GM19238 (cell line): ENCODE results near the gene GPX4.
A peak's percentile ranks its signal among the peaks of the same experiment; 100 is the strongest.
"Not testable (repeated sequence)": the region's sequence is repeated elsewhere in the genome, so short reads cannot be mapped to it uniquely, and the experiment has no call there.

Experiments
- DNase-seq: peaks from one replicate; pipeline ENCODE4 v3.0.0; 2011; ENCODE audit warnings: low spot score; ENCODE audit not compliant: insufficient read length

The GPX4 gene

GRCh38 chr19:1113986-1114483 lies 10.2 kb downstream of the GPX4 start:
- no peak for DNase-seq

DNA sequence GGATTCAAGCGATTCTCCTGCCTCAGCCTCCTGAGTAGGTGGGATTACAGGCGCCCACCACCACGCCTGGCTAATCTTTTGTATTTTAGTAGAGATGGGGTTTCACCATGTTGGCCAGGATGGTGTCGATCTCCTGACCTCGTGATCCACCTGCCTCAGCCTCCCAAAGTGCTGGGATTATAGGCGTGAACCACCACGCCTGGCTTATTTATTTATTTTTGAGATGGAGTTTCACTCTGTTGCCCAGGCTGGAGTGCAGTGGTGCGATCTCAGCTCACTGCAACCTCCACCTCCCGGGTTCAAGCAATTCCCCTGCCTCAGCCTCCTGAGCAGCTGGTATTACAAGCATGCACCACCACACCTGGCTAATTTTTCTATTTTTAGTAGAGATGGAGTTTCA lies 10.9 kb downstream of the GPX4 start:
- DNase-seq, result not testable (repeated sequence)

- DNase-seq, result no peak
Observed at GRCh38 chr19:1115646-1116420, 12.0 kb downstream of the GPX4 start.

- DNase-seq, result no peak
Observed at GRCh38 chr19:1116726-1117581, 13.2 kb downstream of the GPX4 start.

- no peak for DNase-seq
Observed at GRCh38 chr19:1117654-1118053, 13.9 kb downstream of the GPX4 start.

DNA sequence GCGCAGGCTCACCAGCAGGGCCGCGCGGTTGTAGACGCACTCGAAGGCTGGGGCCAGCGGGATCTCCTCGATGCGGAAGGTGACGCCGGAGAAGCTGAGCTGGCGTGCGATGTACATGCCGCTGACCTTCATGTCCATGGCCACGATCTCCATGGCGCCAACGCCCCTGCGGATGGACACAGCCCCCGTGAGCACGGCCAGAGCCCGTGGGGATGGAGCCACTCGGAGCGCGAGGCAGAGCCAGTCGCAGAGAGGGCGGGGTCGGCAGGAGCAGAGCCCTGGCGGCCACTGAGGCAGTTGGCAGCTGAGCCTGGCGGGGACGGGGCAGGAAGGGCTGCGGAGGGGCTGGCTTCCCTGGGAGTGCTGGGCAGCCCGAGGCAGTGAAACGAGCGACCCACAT lies 15.2 kb downstream of the GPX4 start:
- no peak for DNase-seq

GRCh38 chr19:1119475-1120217 lies 15.9 kb downstream of the GPX4 start:
- DNase-seq, result no peak

- no peak for DNase-seq
Observed at GRCh38 chr19:1121395-1121794, 17.6 kb downstream of the GPX4 start.

GRCh38 chr19:1122021-1122971 lies 18.5 kb downstream of the GPX4 start:
- no peak for DNase-seq

GRCh38 chr19:1122972-1123363 lies 19.2 kb downstream of the GPX4 start:
- peak; percentile 67 for DNase-seq

DNA sequence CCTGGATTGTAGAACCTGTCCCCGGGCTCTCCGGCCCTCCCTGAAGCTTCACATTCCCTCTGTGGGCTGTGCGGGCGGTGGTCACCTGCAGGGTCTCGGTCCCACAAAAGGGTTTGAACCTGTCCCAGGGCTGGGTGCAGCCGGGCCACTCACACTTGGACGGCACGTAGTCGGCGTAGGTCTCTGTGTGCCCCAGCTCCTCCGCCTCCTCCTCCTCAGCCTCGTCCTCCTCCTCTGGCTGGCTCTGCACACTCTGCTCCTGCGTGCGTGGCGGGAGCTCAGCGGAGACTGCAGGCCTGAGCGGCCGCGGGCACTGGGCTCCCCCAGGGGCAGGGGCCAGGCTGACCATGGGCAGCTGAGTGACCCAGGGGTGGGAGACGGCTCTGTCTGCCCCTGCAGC lies 19.6 kb downstream of the GPX4 start:
- no peak for DNase-seq

DNA sequence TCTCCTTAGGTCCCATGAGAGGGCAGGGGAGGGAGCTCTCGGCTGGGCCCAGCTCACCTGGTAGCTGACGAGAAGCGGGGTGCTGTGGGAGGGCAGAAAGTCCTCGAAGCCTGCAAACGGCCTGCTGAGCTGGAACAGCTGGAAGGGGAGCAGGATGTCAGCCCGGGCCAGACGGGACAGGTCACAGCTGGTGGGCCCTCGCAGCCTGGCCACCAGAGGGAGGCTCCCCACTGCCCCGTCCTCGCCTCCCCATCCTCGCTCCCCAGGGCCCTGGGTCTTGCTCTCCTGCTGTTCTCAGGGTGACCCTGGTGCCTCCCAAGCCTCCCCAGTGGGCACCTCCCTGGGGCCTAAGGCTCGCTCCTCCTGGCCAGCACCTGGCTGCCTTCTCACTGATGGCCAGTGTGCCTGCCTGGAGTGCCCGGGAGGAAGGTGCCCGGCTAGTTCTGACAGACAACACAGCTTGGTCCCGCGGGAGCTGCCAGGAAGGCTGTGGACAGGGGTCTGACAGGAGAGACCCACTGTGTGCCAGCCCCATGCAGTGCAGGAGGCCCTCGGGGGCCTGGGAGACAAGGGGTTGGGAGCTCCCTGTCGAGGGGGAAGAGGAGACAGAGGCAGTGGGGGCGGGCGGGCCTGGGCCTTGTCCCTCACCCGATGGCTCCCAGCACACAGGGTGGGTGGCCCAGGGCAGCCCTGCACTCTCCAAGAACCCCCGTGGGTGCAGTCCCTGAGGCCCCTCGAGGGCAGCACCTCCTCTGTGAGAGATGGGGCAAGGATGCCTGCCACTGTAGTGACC lies 20.3 kb downstream of the GPX4 start:
- no peak for DNase-seq

DNA sequence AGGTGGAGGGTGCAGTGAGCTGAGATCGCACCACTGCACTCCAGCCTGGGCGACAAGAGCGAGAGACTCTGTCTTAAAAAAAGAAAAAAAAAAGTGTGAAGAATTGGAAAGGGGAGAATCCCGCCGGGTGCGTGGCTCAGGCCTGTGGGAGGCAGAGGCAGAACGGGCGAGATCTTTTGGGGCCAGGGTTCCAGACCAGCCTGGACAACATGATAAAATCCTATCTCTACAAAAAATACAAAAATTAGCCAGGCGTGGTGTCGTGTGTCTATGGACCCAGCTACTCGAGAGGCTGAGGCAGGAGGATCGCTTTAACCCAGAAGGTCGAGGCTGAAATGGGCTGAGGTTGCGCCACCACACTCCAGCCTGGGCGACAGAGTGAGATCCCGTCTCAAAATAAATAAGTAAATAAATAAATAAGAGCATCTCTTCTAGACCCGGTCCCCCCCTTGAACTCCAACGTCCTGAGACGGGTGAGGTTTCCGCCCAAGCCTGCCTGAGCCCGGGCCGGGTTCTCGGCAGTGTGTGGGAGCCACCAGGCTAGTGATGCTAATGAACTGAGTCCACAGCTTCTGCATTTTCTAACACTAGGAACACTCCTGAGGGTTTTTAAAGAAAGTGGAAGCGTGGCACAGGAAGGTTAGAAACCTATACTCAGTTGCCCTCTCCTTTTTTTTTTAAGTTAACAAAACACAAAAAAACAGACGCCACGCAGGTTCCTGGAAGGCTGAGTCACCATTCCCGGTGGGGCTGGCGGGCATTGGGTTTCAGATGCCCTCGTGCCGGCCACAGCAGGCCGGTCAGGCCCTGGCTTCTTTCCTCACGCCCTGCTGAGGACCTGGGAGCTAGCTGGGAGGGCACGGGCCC lies 22.0 kb downstream of the GPX4 start:
- DNase-seq, result no peak

DNA sequence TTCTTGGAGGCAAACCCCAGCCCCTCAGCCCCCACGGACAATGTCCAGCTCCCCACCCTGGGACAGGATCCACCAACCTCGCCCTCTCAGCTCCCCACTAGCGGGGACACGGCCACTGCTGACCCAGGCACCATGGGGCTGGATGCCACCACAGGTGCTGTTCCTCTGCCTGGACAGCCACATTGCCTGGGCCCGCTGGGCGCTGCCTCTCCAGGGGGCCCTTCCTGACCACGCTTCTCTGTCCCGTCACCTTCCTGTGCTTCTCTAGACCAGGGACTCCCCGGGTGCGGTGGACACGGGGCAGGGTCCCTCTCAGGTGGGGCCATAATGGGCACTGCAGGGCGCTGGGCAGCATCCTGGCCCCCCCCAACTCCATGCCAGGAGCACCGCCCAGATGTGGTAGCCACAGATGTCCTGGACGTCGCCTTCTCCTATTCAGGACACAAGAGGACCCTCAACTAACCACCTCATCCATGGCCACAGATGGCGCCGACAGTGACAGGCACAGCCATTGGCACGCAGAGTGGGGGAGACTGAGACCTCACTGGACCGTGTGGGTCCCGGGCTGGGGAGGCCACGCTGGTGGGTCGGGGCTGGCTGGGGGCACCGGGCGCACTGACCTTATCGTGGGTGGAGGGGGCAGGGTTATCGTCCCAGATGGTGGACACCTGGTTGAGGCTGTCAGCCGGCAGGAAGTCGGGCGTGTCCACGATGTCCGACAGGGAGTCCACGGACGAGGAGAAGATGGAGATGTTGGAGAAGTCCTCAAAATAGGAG lies 23.4 kb downstream of the GPX4 start:
- DNase-seq, result no peak

DNA sequence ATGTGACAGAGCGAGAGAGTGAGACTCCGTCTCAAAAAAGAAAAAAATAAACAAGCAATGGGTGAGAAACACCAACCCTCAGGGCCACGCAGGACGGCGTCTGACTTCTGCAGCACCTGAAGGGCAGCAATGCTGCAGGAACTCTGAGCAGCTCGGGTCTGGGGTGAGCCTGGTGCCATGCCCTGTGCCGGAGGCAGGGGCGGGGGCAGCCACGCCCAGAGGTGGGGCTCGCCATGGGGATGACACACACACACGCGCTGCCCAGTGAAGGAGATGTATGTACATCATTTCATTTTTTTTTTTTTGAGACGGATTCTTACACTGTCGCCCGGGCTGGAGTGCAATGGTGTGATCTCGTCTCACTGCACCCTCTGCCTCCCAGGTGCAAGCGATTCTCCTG lies 24.3 kb downstream of the GPX4 start:
- no peak for DNase-seq

DNA sequence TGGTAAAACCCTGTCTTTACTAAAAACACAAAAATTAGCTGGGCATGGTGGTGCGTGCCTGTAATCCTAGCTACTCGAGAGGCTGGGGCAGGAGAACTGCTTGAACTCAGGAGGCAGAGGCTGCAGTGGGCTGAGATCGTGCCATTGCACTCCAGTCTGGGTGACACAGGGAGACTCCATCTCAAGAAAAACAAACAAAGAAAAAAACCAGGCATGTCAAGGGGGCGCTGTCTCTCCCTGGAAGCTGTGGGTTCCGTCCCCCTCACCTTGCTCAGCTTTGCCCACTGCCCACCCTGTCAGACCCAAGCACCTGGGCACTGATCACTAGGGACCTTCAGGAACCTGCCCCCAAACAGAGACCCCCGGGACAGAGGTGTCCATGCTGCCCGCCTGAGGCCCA lies 25.3 kb downstream of the GPX4 start:
- DNase-seq, result not testable (repeated sequence)

DNA sequence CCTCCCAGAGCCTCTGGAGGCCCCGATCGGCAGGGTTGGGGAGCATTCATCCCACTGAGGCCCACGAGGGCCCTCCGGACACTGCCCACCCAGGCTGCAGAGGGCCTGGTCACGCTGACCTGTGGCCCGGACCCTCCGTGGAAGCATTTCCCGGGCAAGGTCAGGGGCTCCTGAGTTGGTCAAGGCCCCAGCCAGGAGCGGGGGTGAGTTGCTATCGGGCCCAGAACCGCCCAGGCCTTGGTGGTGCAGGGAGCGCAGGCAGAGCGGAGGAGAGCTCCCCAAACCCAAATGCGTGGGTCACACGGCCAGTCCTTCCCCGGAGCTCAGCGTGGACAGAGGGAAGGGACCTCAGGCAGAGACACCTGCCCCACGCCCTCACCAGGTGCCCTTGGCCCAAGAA lies 25.7 kb downstream of the GPX4 start:
- no peak for DNase-seq
